CD4-positive, alpha-beta T cell (primary cell): ENCODE data around the gene ARHGAP5. TPM values are rescaled to one million over a fixed set of nuclear protein-coding genes. Genes with fewer than 3 reads are reported as not detected.

Experiments
- ATAC-seq: fragments of 200-7000 bp; cut with Tn5 transposase; one replicate; pipeline ENCODE4 v1.10.0; 2022; ENCODE audit warnings: mild to moderate bottlenecking; ENCODE audit not compliant: poor library complexity
- CTCF ChIA-PET: fragments of 350-600 bp; sonication (Branson Sonifier 250); formaldehyde crosslinking; loops from one replicate; lab custom pipeline; 2021; ENCODE audit warnings: antibody characterized with exemption, inconsistent platforms; lab: Charles Lee
- POLR2A ChIA-PET: fragments of 350-600 bp; sonication (Branson Sonifier 250); formaldehyde crosslinking; loops from one replicate; lab custom pipeline; 2021; ENCODE audit warnings: antibody characterized with exemption, inconsistent platforms; lab: Charles Lee
- DNase-seq, 14 experiments: peaks; one replicate each; pipeline ENCODE4 v3.0.0-alpha.2; 2013 to 2020; ENCODE audit warnings: mixed read lengths in 2 of 14
- H3K27ac ChIP-seq, 2 donors: one replicate each; pipeline versions ENCODE4 v1.5.1 to v1.7.0; 2013; ENCODE audit warnings: low read length in 2 of 2, low read depth in 1 of 2, mild to moderate bottlenecking in 1 of 2
- H3K27me3 ChIP-seq, 2 experiments: 1 replicate in 1 of 2; 2 replicates in 1 of 2; pipeline versions ENCODE4 v1.6.1 to v1.7.0; 2013; ENCODE audit warnings: low read length in 2 of 2, control low read depth in 1 of 2, mild to moderate bottlenecking in 1 of 2, moderate library complexity in 1 of 2; ENCODE audit not compliant: insufficient read depth in 2 of 2, control insufficient read depth in 1 of 2
- H3K36me3 ChIP-seq: one replicate; pipeline ENCODE4 v1.6.1; 2013; ENCODE audit warnings: low read length, control low read depth; ENCODE audit not compliant: insufficient read depth
- H3K4me1 ChIP-seq: one replicate; pipeline ENCODE4 v1.6.1; 2013; ENCODE audit warnings: low read length, control low read depth; ENCODE audit not compliant: insufficient read depth
- H3K4me3 ChIP-seq: one replicate; pipeline ENCODE4 v1.5.1; 2013; ENCODE audit warnings: mild to moderate bottlenecking, low read length, moderate library complexity
- H3K9me3 ChIP-seq, 2 experiments: 1 replicate in 1 of 2; 2 replicates in 1 of 2; pipeline versions ENCODE4 v1.6.1 to v1.7.0; 2013; ENCODE audit warnings: low read length in 2 of 2, mild to moderate bottlenecking in 2 of 2, control low read depth in 1 of 2, moderate library complexity in 1 of 2; ENCODE audit not compliant: control insufficient read depth in 1 of 2, insufficient read depth in 1 of 2
- H3K27ac Mint-ChIP-seq: one replicate; pipeline ENCODE4 v1.8.0; 2020; ENCODE audit warnings: mixed read lengths
- H3K27me3 Mint-ChIP-seq: one replicate; pipeline ENCODE4 v1.8.0; 2021; ENCODE audit warnings: mixed read lengths
- H3K36me3 Mint-ChIP-seq: one replicate; pipeline ENCODE4 v1.8.0; 2021; ENCODE audit warnings: low read depth, mixed read lengths
- H3K4me1 Mint-ChIP-seq: one replicate; pipeline ENCODE4 v1.8.0; 2021; ENCODE audit warnings: low read depth, mixed read lengths
- H3K4me3 Mint-ChIP-seq: one replicate; pipeline ENCODE4 v1.8.0; 2020; ENCODE audit warnings: mild to moderate bottlenecking, mixed read lengths
- H3K9me3 Mint-ChIP-seq: one replicate; pipeline ENCODE4 v1.8.0; 2020; ENCODE audit warnings: mixed read lengths
- CTCF ChIP-seq: fragments of 200-600 bp; IDR thresholded peaks from one replicate; pipeline ENCODE4 v1.8.0; 2022; ENCODE audit warnings: antibody characterized with exemption, mild to moderate bottlenecking
- intact Hi-C, 2 experiments: fragments of 100-400 bp; cut with DNase I in 1 of 2; cut with micrococcal nuclease in 1 of 2; formaldehyde crosslinking; loops; one replicate each; pipeline versions ENCODE4 v1.15.1 to v1.9.0; 2023 to 2025; cut with DNase I, micrococcal nuclease
- total RNA-seq, 174 experiments: library from RNA in 2 of 174; stranded (reverse) in 2 of 174; gene quantifications; one replicate each; pipeline ENCODE4 v1.2.3 and lab custom pipeline; 2021 to 2026

The ARHGAP5 gene
- total RNA-seq, 2 experiments from 2014 or later, result 68.5 to 72.5 TPM

DNA sequence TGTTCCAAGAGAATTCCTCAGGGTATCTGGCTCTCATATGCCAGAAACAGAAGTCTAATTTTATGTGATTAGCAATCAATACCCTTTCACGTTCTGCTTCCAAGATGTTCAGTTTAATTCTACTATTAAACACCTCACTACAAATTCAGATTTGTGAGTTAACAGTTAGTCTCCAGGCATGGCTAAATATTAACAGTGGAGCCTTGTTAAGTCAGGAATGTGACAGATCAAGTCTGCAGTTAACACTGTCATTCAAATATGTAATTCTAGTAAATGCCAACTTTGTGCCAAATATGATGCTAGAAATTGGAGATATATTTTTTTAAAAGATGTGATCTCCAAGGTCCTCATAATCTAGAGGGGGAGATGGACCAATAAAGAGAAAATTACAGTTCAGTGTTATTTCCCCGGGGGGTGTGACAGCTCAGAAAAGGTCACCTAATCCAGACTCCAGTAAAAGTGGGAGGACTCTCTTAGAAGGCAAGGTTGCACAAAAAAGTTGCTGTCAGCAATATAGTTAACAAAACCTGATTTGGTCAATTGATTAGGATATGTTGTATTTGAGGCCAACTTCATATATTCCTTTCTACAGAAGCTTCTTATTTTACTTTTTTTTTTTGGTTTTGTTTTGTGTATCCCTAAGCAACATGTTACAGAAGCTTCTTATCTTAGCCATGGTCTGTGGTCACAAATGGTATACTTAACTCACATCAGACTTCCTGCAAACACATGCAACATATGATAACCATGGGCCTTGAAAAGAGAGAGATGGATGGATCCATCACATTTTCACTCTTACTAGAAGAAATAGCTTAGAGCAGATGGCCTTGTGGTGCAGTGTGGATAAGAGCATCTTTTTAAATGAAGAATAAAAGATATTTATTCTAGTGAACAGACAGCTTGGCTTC is 106.3 kb downstream of the ARHGAP5 start:
- Mint-ChIP-seq H3K9me3 (peaks cover 12% of the 10 kb centered on the region), H3K4me3 (no peak overlapping the region), H3K36me3 (no peaks in the 10 kb centered on the region), H3K4me1 (no peaks in the 10 kb centered on the region), H3K27me3 (peaks cover 6% of the 10 kb centered on the region), H3K27ac (no peak overlapping the region)
- no peak for ATAC-seq
- DNase-seq, result no peak
- Histone ChIP-seq H3K27me3 (no peaks in the 10 kb centered on the region), H3K36me3 (no peaks in the 10 kb centered on the region), H3K9me3 (peaks cover 6 to 12% of the 10 kb centered on the region in 2 experiments), H3K4me1 (no peaks in the 10 kb centered on the region), H3K27ac (no peak overlapping the region), H3K4me3 (no peak overlapping the region)
- POLR2A ChIA-PET, result no interaction called here
- TF ChIP-seq CTCF, result no peak
- CTCF ChIA-PET, result no interaction called here
- intact Hi-C loops, result no loop called here

- Histone ChIP-seq H3K36me3 (no peaks in the 10 kb centered on the region), H3K9me3 (peaks cover 6 to 12% of the 10 kb centered on the region in 2 experiments), H3K4me3 (no peak overlapping the region), H3K27ac (no peak overlapping the region), H3K27me3 (no peaks in the 10 kb centered on the region), H3K4me1 (no peaks in the 10 kb centered on the region)
- intact Hi-C loops, result no loop called here
- peaks cover 6% of the 10 kb centered on the region for H3K27me3 Mint-ChIP-seq
- DNase-seq, result no peak
- H3K27ac Mint-ChIP-seq, result no peak overlapping the region
- ChIA-PET POLR2A (no interaction called here), CTCF (no interaction called here)
- no peak for TF ChIP-seq CTCF
- no peaks in the 10 kb centered on the region for H3K36me3 Mint-ChIP-seq
- H3K9me3 Mint-ChIP-seq, result peaks cover 12% of the 10 kb centered on the region
- ATAC-seq, result no peak
- H3K4me1 Mint-ChIP-seq, result no peaks in the 10 kb centered on the region
- no peak overlapping the region for H3K4me3 Mint-ChIP-seq
Measured at GRCh38 chr14:32185097-32185496, 108.0 kb downstream of the ARHGAP5 start.

- H3K27ac ChIP-seq, result no peak overlapping the region
- no peaks in the 10 kb centered on the region for H3K4me1 ChIP-seq
- ChIA-PET CTCF (no interaction called here), POLR2A (no interaction called here)
- no peak overlapping the region for H3K27ac Mint-ChIP-seq
- no peaks in the 10 kb centered on the region for H3K4me1 Mint-ChIP-seq
- no peak for ATAC-seq
- H3K27me3 Mint-ChIP-seq, result peaks cover 6% of the 10 kb centered on the region
- peaks cover 6 to 12% of the 10 kb centered on the region in 2 experiments for H3K9me3 ChIP-seq
- intact Hi-C loops, result no loop called here
- H3K27me3 ChIP-seq, result no peaks in the 10 kb centered on the region
- no peaks in the 10 kb centered on the region for H3K36me3 Mint-ChIP-seq
- H3K36me3 ChIP-seq, result no peaks in the 10 kb centered on the region
- no peak overlapping the region for H3K4me3 ChIP-seq
- H3K4me3 Mint-ChIP-seq, result no peak overlapping the region
- peaks cover 10% of the 10 kb centered on the region for H3K9me3 Mint-ChIP-seq
- no peak for DNase-seq
- TF ChIP-seq CTCF, result no peak
Measured at GRCh38 chr14:32186248-32186647, 109.1 kb downstream of the ARHGAP5 start.
